Neural progenitor cell (in vitro differentiated cells): Measurements from ENCODE around the gene TUFT1. TPM values are rescaled to one million over a fixed set of nuclear protein-coding genes. Genes with fewer than 3 reads are reported as not detected.

Experiments used
- DNase-seq: peaks from one replicate; pipeline ENCODE4 v3.0.0-alpha.2; 2016; ENCODE audit warnings: low spot score
- H2AFZ ChIP-seq: fragments of 200-600 bp; sonication (generic); replicated peaks from 2 replicates; pipeline ENCODE4 v1.6.1; 2016; ENCODE audit warnings: antibody characterized with exemption
- H3F3A ChIP-seq: fragments of 200-600 bp; sonication (generic); 2 replicates; pipeline ENCODE4 v1.6.1; 2016; ENCODE audit warnings: antibody characterized with exemption, low read depth
- H3K27ac ChIP-seq: fragments of 200-600 bp; sonication (generic); 2 replicates; pipeline ENCODE4 v1.5.1; 2016; ENCODE audit warnings: mild to moderate bottlenecking
- H3K27me3 ChIP-seq: fragments of 200-600 bp; sonication (generic); 2 replicates; pipeline ENCODE4 v1.6.1; 2016; ENCODE audit warnings: mild to moderate bottlenecking, moderate library complexity
- H3K36me3 ChIP-seq: fragments of 200-600 bp; sonication (generic); 2 replicates; pipeline ENCODE4 v1.5.1; 2016
- H3K4me1 ChIP-seq: fragments of 200-600 bp; sonication (generic); 2 replicates; pipeline ENCODE4 v1.6.1; 2016; ENCODE audit warnings: mixed run types
- H3K4me2 ChIP-seq: fragments of 200-600 bp; sonication (generic); 2 replicates; pipeline ENCODE4 v1.6.1; 2016
- H3K4me3 ChIP-seq: fragments of 200-600 bp; sonication (generic); 2 replicates; pipeline ENCODE4 v1.5.1; 2016
- H3K79me2 ChIP-seq: fragments of 200-600 bp; sonication (generic); 2 replicates; pipeline ENCODE4 v1.6.1; 2016; ENCODE audit warnings: low read depth
- H3K9ac ChIP-seq: fragments of 200-600 bp; sonication (generic); 2 replicates; pipeline ENCODE4 v1.6.1; 2016
- H3K9me3 ChIP-seq: fragments of 200-600 bp; sonication (generic); 2 replicates; pipeline ENCODE4 v1.5.1; 2016; ENCODE audit warnings: low read depth
- H4K20me1 ChIP-seq: fragments of 200-600 bp; sonication (generic); 2 replicates; pipeline ENCODE4 v1.6.1; 2016; ENCODE audit warnings: low read depth
- H3K27ac Mint-ChIP-seq: 3 replicates; pipeline ENCODE4 v1.8.0; 2021; ENCODE audit warnings: mixed read lengths
- H3K27me3 Mint-ChIP-seq: 2 replicates; pipeline ENCODE4 v1.8.0; 2022; ENCODE audit warnings: low read depth, mild to moderate bottlenecking, inconsistent platforms, moderate library complexity, mixed read lengths; ENCODE audit not compliant: insufficient read depth
- H3K36me3 Mint-ChIP-seq: 3 replicates; pipeline ENCODE4 v1.8.0; 2021; ENCODE audit warnings: mixed read lengths
- H3K4me1 Mint-ChIP-seq: 3 replicates; pipeline ENCODE4 v1.8.0; 2021; ENCODE audit warnings: mixed read lengths
- H3K4me3 Mint-ChIP-seq: 3 replicates; pipeline ENCODE4 v1.8.0; 2021; ENCODE audit warnings: mild to moderate bottlenecking, moderate library complexity, mixed read lengths
- H3K9me3 Mint-ChIP-seq: 3 replicates; pipeline ENCODE4 v1.8.0; 2020; ENCODE audit warnings: mixed read lengths
- EZH2 ChIP-seq: fragments of 200-600 bp; sonication (generic); IDR thresholded peaks from 2 replicates; pipeline ENCODE4 v1.6.1; 2017; ENCODE audit warnings: antibody characterized with exemption, mild to moderate bottlenecking, moderate library complexity
- EZH2phosphoT487 ChIP-seq: fragments of 200-600 bp; sonication (generic); IDR thresholded peaks from 2 replicates; pipeline ENCODE4 v1.6.1; 2017; ENCODE audit warnings: antibody characterized with exemption
- total RNA-seq: library from RNA; depleted of rRNA; stranded (reverse); fragments of >200 nt; gene quantifications from 2 replicates; pipeline ENCODE4 v1.2.3, GENCODE V29; 2015; ENCODE audit warnings: low replicate concordance
- TF ChIP-seq, protein P1 (sequence below): fragments of 200-600 bp; sonication (generic); IDR thresholded peaks from 2 replicates; pipeline ENCODE4 v1.5.1; 2017; ENCODE audit warnings: antibody characterized with exemption, mild to moderate bottlenecking

Gene TUFT1
- total RNA-seq, 1 donor from 2014 or later, result 9.3 TPM

- Histone ChIP-seq H2AFZ (no peak overlapping the region), H3K79me2 (peaks cover 26% of the 10 kb centered on the region), H3K4me3 (no peak overlapping the region), H3F3A (peaks cover 7% of the 10 kb centered on the region), H3K9ac (no peak overlapping the region), H3K9me3 (no peaks in the 10 kb centered on the region), H3K36me3 (no peaks in the 10 kb centered on the region), H3K4me1 (peaks cover 13% of the 10 kb centered on the region), H4K20me1 (peaks cover 3% of the 10 kb centered on the region), H3K27ac (no peak overlapping the region), H3K27me3 (no peaks in the 10 kb centered on the region), H3K4me2 (no peak overlapping the region)
- no peaks in the 10 kb centered on the region for H3K9me3 Mint-ChIP-seq
- H3K36me3 Mint-ChIP-seq, result peaks cover 6% of the 10 kb centered on the region
- H3K27ac Mint-ChIP-seq, result no peak overlapping the region
- peaks cover 14% of the 10 kb centered on the region for H3K27me3 Mint-ChIP-seq
- TF ChIP-seq EZH2phosphoT487 (no peak), EZH2 (no peak)
- TF ChIP-seq, protein P1, sequence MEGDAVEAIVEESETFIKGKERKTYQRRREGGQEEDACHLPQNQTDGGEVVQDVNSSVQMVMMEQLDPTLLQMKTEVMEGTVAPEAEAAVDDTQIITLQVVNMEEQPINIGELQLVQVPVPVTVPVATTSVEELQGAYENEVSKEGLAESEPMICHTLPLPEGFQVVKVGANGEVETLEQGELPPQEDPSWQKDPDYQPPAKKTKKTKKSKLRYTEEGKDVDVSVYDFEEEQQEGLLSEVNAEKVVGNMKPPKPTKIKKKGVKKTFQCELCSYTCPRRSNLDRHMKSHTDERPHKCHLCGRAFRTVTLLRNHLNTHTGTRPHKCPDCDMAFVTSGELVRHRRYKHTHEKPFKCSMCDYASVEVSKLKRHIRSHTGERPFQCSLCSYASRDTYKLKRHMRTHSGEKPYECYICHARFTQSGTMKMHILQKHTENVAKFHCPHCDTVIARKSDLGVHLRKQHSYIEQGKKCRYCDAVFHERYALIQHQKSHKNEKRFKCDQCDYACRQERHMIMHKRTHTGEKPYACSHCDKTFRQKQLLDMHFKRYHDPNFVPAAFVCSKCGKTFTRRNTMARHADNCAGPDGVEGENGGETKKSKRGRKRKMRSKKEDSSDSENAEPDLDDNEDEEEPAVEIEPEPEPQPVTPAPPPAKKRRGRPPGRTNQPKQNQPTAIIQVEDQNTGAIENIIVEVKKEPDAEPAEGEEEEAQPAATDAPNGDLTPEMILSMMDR, result no peak
- DNase-seq, result no peak
- H3K4me1 Mint-ChIP-seq, result peaks cover 8% of the 10 kb centered on the region
- H3K4me3 Mint-ChIP-seq, result no peak overlapping the region
These were observed 21.7 kb upstream of the TUFT1 start for GRCh38 chr1:151518431-151518830.

- Histone ChIP-seq H3K9ac (no peak overlapping the region), H2AFZ (no peak overlapping the region), H3F3A (peaks cover 2% of the 10 kb centered on the region), H3K4me2 (no peak overlapping the region), H3K79me2 (peaks cover 23% of the 10 kb centered on the region), H3K4me1 (peaks cover 8% of the 10 kb centered on the region), H3K9me3 (no peaks in the 10 kb centered on the region), H4K20me1 (no peaks in the 10 kb centered on the region), H3K27me3 (no peaks in the 10 kb centered on the region), H3K27ac (no peak overlapping the region), H3K36me3 (no peaks in the 10 kb centered on the region), H3K4me3 (no peak overlapping the region)
- Mint-ChIP-seq H3K27me3 (peaks cover 14% of the 10 kb centered on the region), H3K4me3 (no peak overlapping the region), H3K36me3 (peaks cover 6% of the 10 kb centered on the region), H3K4me1 (peaks cover 5% of the 10 kb centered on the region), H3K9me3 (no peaks in the 10 kb centered on the region), H3K27ac (no peak overlapping the region)
- TF ChIP-seq EZH2phosphoT487 (no peak), EZH2 (no peak)
- TF ChIP-seq, protein P1, result no peak
- DNase-seq, result no peak
These were observed 21.2 kb upstream of the TUFT1 start for GRCh38 chr1:151518936-151519335.

DNA sequence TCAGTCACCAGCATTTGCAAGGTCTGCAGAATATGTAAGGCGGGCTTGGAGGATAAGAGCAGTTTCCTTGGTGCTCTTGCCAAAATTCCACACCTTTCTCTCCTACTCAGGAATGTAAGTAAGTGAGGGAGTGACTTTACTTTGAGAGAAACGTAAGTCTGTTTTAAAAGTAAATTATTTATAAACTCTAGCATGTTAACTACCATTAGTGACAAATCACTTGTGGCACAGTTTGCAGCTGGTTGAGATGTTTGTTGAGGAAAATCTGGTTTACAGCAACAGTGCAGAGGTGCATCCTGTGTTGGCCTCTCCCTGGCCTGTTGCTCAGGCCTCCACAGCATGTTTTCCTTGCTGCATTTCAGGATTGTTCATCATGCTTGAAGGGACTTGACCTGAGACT is 20.4 kb upstream of the TUFT1 start:
- Mint-ChIP-seq H3K27ac (no peak overlapping the region), H3K4me3 (no peak overlapping the region)

More for the DNA sequence above, 20.4 kb upstream of the TUFT1 start:
- Mint-ChIP-seq H3K9me3 (no peaks in the 10 kb centered on the region), H3K36me3 (peaks cover 6% of the 10 kb centered on the region), H3K4me1 (no peaks in the 10 kb centered on the region), H3K27me3 (peaks cover 14% of the 10 kb centered on the region)
- Histone ChIP-seq H3K9ac (no peak overlapping the region), H2AFZ (no peak overlapping the region), H3K79me2 (peaks cover 15% of the 10 kb centered on the region), H3K36me3 (no peaks in the 10 kb centered on the region), H3F3A (no peaks in the 10 kb centered on the region), H3K4me1 (peaks cover 3% of the 10 kb centered on the region), H3K4me3 (no peak overlapping the region), H4K20me1 (no peaks in the 10 kb centered on the region), H3K4me2 (no peak overlapping the region), H3K27ac (no peak overlapping the region), H3K27me3 (no peaks in the 10 kb centered on the region), H3K9me3 (no peaks in the 10 kb centered on the region)
- no peak for DNase-seq
- TF ChIP-seq EZH2phosphoT487 (no peak), EZH2 (no peak)
- TF ChIP-seq, protein P1, result no peak
